Coronary artery (tissue), 2 donors: ENCODE measurements around the gene RNF183.
"Not testable (repeated sequence)": the region's sequence is repeated elsewhere in the genome, so short reads cannot be mapped to it uniquely, and the experiment has no call there.

Experiments
- DNase-seq: peaks from one replicate; pipeline ENCODE4 v3.0.0-alpha.2; 2017; ENCODE audit warnings: low spot score
- H3K27ac ChIP-seq, 2 donors: fragments of 200-600 bp; sonication (generic); one replicate each; pipeline ENCODE4 v1.5.1; 2016 to 2019
- H3K4me3 ChIP-seq: fragments of 200-600 bp; sonication (generic); 2 replicates; pipeline ENCODE4 v1.5.1; 2016; ENCODE audit warnings: mild to moderate bottlenecking, moderate library complexity
- TF ChIP-seq, protein P1 (sequence below): fragments of 200-600 bp; sonication (generic); IDR thresholded peaks from one replicate; pipeline ENCODE4 v1.5.1; 2019; ENCODE audit warnings: antibody characterized with exemption

The RNF183 gene

DNA sequence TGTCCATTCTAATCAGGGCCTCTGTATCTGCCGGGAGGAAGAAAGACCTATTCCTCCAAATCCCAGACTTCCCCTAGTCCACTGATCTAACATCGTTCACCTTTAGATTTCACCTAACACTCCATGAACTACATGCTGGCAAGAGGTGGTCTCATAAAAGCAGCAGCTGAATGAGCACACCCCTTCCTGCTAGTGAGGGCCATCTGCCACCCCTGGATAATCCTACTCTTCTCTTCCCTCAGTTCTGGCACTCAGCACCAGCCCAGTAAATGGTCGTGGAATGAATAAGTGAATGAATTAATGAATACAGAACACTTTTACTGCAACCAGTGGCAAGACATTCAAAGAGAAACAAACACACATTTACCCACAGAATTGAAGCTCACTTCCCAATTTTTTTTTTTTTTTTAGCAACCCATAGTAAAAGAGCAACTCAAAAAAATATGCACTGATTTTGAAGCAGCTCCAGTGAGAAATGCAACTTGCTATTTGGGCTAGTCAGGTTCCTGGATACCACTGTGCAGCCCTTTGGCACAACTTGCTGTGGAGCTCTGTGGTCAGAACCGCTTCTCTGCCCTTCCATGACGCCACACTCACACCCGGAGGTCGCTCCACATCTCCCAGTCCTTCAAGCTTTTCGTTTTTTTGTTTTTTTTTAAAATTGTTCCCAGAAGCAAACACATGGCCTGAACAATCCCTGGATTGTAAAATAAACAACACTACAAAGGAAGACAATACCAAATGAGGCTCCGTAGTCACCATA is 6.2 kb downstream of the RNF183 start:
- TF ChIP-seq, protein P1, sequence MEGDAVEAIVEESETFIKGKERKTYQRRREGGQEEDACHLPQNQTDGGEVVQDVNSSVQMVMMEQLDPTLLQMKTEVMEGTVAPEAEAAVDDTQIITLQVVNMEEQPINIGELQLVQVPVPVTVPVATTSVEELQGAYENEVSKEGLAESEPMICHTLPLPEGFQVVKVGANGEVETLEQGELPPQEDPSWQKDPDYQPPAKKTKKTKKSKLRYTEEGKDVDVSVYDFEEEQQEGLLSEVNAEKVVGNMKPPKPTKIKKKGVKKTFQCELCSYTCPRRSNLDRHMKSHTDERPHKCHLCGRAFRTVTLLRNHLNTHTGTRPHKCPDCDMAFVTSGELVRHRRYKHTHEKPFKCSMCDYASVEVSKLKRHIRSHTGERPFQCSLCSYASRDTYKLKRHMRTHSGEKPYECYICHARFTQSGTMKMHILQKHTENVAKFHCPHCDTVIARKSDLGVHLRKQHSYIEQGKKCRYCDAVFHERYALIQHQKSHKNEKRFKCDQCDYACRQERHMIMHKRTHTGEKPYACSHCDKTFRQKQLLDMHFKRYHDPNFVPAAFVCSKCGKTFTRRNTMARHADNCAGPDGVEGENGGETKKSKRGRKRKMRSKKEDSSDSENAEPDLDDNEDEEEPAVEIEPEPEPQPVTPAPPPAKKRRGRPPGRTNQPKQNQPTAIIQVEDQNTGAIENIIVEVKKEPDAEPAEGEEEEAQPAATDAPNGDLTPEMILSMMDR, result no peak
- no peak for DNase-seq
- H3K4me3 ChIP-seq, result no peak overlapping the region
- H3K27ac ChIP-seq, result no peak overlapping the region

DNA sequence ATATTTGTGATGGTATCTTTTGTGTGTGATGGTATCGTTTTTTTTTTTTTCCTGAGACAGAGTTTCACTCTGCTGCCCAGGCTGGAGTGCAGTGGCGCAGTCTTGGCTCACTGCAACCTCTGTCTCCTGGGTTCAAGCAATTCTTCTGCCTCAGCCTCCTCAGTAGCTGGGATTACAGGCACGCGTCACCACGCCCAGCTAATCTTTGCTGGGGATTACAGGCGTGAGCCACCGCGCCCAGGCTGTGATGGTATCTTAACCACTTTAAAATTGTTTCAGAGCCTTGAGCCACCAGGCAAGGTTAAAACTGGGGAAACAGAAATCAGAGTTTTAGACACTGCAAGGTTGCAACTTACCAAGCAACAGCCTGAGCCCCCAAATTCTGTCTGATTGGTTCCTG is 6.9 kb downstream of the RNF183 start:
- H3K27ac ChIP-seq, H3K4me3 ChIP-seq, DNase-seq: not testable (repeated sequence)

DNA sequence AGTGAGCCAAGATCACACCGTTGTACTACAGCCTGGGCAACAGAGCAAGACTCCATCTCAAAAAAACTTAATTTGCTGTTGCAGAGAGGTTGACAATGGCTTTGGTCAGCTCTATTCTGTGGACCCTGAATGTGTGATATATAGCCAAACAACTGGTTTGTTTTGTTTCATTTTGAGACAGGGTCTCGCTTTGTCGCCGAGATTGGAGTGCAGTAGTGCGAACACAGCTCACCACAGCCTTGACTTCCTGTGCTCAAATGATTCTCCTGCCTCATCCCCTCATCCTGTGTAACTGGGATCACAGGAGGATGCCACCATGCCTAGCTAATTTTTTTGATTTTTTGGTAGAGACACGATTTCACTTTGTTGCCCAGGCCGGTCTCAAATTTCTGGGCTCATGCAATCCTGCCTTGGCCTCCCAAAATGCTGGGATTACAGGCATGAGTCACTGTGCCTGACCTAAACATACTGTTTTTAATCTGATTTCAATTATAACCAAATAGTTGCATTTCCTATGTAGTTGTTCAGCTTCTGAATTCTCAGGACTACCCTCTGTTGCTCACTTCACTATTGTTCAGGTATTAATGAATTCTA is 9.8 kb downstream of the RNF183 start:
- H3K27ac ChIP-seq, result no peak overlapping the region
- no peak overlapping the region for H3K4me3 ChIP-seq
- TF ChIP-seq, protein P1, result no peak
- no peak for DNase-seq

DNA sequence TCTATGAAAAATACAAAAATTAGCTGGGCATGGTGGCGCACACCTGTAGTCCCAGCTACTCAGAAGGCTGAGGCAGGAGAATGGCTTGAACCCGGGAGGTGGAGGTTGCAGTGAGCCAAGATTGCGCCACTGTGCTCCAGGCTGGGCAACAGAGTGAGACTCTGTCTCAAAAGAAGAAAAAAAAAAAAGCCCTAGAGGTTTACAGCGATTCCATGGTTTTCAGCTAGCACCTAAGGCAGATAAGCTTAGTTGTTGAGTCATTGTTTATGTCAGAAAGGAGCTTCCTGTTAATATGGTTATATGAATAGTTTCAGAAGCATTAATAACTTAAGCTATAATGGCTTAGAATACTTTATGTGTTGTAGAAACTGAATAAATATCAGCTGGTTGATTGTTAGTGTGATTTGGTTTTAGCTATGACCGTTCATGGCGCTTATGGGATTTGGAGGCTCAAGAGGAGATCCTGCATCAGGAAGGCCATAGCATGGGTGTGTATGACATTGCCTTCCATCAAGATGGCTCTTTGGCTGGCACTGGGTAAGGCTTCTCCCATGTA is 13.0 kb downstream of the RNF183 start:
- no peak for DNase-seq
- TF ChIP-seq, protein P1, result no peak

DNA sequence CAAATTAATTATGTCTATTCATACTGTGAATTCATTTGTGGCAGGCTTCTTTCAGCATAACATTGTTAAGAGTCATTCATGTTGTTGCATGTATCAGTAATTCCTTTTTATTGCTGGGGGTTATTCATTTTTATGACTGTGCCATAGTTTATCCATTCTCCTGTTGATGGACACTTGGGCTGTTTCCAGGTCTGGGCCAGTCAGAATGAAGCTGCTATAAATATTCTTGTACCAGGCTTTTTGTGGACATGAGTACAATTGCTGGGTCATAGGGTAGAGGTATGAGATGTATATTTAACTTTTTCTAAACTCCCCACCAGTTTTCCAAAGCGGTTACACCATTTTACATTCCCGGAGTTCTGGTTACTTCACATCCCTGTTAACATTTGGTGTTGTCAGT is 14.1 kb downstream of the RNF183 start:
- DNase-seq, result no peak
- TF ChIP-seq, protein P1, result no peak
- no peak overlapping the region for H3K4me3 ChIP-seq
- H3K27ac ChIP-seq, result no peak overlapping the region

More for the DNA sequence above, 13.0 kb downstream of the RNF183 start:
- H3K4me3 ChIP-seq, result no peak overlapping the region
- H3K27ac ChIP-seq, result no peak overlapping the region

DNA sequence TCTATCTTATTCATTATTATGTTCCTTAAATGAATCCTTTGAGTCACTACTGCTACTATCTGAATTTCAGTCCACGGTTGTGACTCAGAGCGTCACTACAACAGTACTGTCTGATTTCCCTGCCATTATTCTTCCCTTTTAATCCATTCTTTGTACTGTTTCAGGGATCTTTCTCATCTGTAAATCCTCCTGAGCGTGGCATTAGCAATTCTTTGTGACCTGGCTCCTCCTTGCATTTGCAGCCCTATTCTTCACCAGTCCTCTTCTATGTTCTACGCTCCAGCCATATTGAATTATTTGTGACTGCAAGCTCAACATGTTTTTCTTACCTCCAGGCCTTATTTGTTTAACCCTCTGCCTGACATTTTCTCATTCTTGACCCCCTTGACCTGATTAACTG is 21.8 kb downstream of the RNF183 start:
- TF ChIP-seq, protein P1, result no peak
- no peak for DNase-seq
- Histone ChIP-seq H3K4me3 (no peak overlapping the region), H3K27ac (no peak overlapping the region)

DNA sequence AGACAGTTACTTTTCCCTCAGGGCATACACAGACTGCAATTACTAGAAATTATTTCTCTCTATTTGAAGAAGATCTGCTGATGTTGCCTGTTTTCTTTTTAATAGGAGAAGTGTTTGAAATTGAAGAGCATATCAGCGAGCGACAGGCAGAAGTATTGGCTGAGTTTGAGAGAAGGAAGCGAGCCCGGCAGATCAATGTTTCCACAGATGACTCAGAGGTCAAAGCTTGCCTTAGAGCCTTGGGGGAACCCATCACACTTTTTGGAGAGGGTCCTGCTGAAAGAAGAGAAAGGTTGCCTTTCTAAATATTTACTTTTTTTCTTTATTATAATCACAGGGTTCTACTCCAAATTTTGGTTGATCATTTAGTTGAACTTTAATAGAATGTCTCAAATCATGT is 24.3 kb downstream of the RNF183 start:
- no peak overlapping the region for H3K27ac ChIP-seq
- no peak for DNase-seq

More for the DNA sequence above, 24.3 kb downstream of the RNF183 start:
- TF ChIP-seq, protein P1, result no peak
- no peak overlapping the region for H3K4me3 ChIP-seq
